Measurements from ENCODE around the gene HIPK3.
"Not testable (repeated sequence)": the region's sequence is repeated elsewhere in the genome, so short reads cannot be mapped to it uniquely, and the experiment has no call there.

HIPK3 gene

DNA sequence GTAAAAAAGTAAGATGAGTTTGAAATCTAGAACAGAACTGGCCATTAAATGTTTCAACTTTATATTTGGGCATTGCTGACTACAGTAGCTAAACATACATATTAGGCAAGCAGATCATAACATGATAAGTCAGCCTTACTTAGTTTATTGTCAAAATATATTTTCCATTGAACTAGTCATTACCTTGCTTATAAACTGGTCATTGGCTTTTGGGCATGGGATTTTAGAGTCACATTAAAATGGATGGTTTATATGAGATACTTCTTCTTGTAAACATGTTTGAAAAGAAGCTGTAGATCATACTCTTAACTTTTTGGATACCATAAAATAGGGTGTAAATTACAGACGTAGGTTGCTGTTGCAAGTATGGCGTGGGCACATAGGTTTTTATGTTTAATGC lies 2.7 kb downstream of the HIPK3 start:
- DNase-seq: no peak

DNA sequence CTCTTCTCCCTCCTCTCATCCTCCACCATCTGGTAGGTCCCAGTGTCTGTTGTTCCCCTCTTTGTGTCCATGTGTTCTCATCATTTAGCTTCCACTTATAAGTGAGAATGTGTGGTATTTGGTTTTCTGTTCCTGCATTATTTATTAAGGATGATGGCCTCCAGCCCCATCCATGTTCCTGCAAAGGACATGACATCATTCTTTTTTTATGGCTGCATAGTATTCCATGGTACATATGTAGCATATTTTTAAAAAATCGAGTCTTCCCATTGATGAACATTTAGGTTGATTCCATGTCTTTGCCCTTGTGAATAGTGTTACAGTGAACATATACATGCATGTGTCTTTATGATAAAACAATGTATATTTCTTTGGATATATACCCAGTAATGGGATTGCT lies 4.2 kb downstream of the HIPK3 start:
- not testable (repeated sequence) for DNase-seq

DNA sequence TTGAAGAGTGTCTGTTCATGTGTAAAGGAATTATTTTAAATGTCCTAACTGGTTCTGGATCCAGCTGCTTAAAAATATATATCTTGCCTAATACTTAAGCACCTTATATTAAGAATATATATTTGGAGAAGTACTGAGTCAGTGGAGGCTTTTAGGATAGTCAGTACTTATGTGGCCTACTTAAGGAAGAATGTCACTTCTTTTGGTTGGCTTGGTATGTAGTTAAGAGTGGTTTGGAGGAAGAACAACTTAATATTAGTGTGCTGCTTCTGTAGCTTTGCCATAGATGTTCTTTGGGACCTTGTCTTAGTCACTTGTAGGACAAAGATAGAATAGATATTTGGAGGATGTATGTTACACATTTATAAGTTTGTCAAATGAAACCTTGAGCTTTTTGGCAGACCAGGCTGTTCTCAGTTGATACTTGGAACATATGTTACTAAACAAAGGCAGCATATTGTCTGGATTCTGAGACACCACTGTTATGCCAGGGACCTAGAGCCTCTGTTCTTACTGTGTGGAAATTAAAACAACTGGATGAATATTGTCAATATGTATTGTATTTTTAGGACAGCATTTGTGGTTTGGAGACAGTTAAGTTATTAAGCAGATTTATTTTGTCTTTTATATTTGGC lies 4.9 kb downstream of the HIPK3 start:
- no peak for DNase-seq

DNA sequence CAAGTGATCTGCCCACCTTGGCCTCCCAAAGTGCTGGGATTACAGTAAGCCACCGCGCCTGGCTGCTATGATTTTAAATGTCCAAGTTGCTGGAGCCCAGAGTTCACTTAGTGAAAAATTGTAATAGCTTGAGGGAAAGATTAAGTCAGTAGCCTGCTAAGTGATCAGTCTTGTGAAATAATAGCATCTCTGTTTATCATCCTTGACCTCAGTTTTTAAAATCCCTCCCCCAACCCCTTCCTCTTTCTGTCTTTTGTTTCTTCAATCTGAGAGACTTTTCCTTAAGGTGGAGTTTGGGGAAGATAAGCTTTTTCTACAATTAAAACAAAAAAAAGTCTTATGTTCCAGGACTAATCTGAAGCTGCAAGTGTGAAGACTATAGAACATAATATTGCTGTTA lies 6.4 kb downstream of the HIPK3 start:
- DNase-seq: no peak

DNA sequence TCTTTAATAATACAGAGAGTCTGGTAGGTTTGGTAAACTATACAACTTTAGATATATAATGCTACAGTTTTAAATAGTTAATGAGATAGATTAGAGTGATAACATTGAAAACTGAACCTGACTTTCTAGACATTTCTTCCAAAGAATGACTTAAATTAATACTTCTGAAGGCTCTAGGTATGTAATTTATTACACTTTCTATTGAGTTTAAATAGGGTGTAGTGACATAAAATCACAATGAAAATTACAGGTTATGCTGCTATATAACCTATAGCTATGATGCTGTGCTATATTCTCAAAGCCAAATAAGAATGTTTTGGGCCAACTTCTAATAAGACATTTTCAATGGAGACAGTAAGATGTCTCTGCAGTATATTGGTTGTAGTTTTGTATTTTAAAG lies 7.7 kb downstream of the HIPK3 start:
- DNase-seq: no peak

DNA sequence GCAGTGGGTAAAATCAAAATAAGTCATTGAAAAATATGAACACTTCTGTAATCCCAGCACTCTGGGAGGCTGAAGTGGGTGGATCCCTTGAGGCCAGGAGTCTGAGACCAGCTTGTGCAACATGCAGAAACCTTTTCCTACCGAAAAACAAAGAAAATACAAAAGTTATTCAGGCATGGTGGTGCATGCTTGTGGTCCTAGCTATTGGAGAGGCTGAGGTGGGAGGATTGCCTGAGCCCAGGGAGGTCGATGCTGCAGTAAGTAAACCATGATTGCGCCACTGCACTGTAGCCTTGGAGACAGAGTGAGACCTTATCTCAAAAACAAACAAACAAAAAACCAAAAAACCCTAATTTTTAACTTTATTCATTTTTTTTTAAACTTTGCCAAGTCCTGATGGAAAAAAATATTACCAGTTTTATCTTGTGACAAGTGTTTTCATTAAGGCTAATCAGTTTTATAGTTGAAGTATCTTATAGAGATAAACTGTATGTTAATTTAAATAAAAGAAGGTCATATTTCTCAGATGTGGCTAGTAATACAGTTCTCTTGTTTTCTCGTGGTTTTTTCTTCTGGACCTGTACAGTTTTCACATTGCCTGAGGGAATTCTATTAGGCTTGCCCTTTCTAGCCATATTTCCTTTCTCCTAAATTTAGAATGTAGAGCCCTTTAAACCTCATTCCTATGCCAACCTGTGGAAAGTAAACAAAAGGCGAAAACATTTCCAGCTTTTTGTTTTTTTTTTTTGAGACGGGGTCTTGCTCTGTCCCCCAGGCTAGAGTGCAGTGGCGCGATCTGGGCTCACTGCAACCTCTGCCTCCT lies 9.4 kb downstream of the HIPK3 start:
- no peak for DNase-seq

DNA sequence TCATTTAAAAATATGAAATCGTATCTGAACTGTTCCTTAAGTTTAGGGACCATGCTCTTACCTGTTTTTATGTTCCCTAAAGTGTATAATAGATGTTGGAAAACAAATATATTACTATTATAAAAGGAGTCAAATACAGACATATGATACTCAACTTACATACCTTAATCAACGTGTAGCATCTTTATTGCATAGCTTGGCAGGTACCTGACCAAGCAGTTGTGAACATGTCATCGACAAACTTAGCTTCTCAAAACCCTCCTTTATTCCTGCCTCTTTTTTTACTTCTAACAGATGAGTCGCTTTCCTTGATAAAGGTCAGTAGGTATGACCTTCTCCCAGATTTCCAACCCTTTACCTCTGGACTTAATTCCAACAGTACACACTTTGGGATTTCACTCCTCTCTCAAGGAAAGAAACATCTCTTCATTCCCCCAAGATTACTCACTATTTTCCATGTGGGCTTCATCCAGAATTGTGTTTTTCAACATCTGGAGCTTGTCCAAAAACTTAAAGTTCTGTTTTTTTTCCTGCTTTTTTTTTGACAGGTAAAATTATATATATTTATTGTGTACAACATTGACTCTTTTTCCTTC lies 11.9 kb downstream of the HIPK3 start:
- no peak for DNase-seq

DNA sequence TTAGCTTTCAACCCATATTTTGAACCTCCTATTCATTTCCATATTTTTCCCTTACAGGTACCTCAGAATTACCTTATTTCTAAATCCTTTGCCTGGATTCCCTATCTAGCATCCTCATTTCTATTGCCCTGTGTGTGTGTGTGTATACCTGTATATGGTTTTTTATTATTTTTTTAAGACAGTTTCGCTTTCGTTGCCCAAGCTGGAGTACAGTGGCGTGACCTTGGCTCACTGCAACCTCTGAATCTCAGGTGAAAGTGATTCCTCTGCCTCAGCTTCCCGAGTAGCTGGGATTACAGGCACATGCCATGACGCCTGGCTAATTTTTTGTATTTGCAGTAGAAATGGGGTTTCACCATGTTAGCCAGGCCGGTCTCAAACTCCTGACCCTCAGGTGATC lies 12.6 kb downstream of the HIPK3 start:
- DNase-seq: no peak

DNA sequence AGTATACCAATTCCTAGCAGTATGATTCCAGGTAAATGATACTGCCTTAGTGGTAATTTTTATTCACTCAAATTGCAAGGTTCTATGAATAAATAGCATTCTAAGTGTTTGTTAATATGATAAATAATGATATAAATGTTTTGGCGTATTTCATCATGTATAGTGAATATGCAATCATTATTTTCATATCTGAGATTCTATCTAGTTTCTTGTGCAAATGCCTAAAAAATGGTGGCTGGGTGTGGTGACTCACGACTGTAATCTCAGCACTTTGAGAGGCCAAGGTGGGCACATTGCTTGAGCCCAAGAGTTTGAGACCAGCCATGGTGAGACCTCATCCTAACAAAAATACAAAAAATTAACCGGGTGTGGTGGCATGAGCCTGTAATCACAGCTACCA lies 13.9 kb downstream of the HIPK3 start:
- DNase-seq: no peak

DNA sequence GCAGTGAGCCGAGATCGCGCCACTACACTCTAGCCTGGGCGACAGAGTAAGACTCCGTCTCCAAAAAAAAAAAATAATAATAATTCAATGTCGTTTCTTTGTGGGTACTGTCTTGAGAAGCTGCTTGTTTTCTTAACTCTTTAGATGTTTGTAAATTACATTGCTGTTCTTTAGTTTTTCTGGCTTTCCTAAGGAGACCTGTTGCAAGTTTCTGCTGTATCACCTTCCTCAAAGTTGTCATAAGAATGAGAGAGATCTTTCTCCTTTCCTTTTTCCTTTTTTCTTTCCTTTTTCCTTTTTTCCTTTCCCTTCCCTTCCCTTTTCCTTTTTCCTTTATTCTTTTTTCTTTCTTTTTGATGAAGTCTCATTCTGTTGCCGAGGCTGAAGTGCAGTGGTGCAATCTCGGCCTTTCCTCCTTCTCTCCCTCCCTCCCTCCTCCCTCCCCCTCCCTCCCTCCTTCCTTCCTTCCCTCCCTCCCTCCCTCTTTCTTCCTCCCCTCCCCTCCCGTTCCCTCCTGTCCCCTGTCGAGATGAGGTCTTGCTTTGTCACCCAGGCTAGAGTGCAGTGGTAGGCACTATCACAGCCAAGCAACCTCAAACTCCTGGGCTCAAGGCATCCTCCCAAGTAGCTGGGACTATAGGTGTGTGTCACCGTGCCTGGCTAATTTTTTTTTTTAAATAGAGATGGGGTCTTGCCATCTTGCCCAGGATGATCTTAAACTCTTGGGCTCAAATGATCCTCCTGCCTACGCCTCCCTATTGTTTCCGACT lies 15.3 kb downstream of the HIPK3 start:
- DNase-seq: no peak

DNA sequence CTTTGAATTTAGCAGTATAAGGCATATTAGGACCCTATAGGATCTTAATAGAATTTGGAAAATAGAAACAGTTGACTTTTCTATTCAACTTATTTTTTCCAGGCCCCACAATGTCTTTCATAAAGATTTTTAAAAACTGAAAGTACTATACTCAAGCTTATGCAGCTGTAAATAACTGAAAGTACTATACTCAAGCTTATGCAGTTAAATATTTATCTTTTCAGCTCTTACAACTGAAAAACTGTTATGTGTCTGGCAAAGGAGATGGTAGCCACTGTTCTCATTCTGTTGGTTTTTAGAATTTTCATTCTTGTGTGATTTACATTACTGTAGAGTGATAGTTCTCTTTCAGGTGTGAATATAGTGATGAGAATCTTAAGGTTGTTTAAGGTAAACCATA lies 16.5 kb downstream of the HIPK3 start:
- no peak for DNase-seq

DNA sequence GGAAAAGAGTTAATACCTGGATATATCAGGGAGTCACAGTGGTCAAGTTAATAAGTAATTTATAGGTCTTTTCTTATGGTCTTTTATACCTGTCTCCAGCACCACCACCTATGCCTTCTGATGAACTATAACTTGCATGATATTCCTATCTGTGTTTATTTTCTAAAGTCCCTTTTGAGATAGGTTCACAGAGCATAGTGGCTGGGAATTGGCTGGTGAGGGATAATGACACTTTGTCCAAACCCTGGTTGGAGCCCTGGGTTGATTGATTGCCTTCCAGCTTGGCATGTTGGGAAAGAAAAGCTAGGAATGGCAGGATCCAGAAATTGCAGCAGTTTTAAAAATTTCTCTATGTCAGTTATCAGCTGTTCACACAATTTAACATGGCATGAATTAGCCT lies 23.2 kb downstream of the HIPK3 start:
- DNase-seq: no peak

DNA sequence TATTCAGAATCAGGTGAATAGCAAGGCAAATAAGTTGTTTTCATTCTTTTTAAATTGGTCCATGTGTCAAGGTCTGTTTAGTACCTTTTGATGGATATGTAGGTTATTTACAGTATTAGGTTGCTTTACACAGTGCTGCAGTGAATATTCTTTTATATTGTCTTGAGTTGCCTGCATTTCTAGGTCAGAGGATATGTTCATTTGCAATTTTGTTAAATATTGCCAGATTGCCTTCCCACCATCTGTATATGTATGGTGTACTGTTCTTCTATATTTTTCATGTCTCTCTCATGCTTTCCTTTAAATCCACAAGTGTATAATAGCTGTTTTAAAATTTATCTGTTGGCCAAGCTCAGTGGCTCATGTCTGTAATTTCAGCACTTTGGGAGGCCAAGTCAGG lies 24.6 kb downstream of the HIPK3 start:
- DNase-seq: no peak

DNA sequence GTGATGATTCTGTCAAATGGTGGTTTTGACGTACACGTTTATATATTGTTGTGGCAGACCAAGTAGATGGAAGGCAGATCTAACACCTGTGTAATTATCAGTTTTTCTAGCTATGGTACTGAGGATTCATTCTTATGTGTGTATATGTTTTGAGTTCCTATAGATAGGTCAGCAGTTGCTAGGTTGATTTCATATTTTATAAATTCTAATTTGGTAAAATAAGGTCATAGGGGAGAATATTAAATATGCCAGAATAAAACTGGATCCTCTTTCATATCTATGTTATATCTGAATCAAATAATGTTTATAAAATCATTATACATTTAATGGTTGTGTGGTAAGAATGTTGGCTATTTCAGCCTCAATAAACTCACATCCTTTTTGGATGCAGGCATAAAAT lies 27.6 kb downstream of the HIPK3 start:
- DNase-seq: no peak

DNA sequence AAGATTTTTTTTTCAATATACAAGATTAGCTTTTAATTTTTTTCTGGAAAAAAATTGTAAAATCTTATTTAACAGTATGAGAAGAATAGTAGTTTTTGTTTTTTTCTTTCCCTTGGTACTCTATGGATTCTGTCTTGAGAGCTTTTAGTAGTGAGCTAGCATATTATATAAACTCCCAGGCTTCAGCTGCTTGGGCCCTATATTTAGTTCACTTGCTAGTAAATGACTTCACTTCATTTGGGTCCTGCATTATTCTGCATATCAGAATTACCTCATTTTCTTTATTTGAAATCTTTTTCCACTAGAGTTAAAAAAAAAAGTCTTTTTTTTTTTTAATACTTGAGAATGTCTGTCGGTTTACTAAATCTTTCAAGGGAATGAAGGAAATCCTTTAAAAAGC lies 33.1 kb downstream of the HIPK3 start:
- no peak for DNase-seq

DNA sequence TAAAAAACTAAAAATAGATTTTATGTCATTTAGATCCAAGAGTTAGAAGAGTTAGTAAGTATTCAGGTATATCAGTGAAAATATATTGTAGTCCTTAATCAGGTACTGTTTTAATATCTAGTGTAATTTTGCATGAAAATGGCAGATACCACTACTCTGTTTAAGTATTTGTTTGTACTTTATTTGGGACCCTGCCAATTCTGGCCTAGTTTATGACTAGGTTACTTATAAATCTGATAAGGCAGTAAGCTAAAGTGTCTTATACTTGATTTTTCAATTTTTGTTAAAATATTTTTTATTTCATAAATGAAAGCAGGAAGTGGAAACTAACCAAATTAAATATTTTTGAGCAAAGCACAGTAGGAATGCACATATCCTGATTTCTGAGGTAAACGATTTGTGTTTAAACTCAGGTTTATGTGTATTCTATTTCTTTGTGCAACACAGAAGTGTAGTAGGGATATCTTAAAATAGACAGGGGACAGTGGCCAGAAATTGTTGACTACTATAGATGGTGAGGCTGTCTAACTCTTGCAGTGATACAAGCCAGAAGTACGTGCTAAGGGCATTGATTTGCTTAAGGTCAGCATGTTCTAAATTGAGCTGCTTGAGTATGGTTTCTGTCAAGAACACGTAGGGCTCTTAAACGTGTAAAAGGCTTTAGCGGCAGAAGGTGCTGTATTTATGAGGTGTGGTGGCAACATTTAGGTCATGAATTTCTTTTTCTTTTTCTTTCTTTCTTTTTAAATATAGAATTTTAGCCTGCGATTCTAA lies 34.0 kb downstream of the HIPK3 start:
- DNase-seq: no peak

DNA sequence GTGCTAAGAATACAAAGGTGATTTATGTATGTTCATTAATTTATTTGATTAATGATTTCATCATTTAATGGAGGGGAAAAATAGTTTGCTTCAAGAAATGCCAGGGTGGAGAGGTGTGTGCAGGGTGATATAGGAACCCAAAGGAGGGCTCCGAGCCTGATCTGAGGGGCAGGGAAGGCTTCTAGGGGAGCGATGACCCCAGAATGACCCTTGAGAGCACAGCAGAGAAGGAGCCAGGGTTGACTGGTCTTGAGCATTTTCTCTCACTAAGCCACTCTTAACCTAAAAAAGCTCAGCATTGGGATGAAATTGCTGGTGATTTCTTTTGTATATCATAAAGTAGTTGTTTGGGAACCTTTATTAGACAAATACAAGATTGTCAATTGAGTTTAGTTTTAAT lies 35.1 kb downstream of the HIPK3 start:
- DNase-seq: no peak

DNA sequence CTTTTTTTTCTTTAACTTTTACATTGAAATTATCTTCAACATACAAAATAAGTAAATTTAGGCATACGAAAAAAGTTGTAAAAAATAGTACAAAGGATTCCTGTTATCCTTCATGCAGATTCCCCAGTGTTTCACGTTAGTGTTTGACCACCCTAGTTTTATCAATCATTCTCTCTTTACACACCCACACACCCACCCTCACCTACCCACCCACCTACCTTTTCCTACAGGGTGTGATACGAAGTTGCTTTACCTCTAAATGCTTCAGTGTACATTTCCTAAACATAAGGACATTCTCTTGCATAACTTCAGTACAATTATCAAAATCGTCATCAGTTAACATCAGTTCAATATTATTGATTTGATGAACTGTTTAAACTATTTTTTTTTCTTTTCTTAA lies 37.0 kb downstream of the HIPK3 start:
- no peak for DNase-seq

DNA sequence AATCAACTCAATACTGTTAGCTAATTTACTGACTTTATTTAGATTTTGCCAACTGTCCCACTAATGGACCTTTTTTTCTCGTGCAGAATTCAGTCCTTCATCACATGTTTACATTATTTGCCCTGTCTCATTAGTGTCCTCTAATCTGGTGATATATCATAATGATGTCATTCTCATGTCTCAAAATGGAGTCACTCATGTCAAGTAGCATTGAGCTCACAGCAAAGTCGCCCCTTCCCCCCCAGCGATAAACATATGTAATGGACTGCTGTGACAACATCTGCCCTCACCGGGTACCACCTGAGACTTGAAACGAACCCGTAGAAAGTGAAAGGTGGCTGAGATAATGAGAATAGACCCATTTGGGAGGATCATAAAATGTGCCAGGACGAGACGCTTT lies 37.6 kb downstream of the HIPK3 start:
- DNase-seq: no peak

DNA sequence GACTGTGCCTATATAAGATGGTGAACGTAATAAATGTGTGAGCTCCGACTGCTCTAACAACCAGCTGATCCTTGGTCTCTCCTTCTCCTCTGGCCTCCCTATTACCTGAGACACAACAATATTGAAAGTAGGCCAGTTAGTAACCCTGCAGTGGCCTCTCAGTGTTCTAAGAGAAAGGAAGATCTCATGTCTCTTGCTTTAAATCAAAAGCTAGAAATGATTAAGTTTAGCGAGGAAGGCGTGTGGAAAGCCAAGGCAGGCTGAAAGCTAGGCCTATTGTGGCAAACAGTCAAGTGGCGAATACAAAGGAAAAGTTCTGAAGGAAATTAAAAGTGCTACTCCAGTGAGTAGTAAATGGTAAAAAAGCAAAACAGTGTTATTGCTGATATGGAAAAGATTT lies 39.5 kb downstream of the HIPK3 start:
- no peak for DNase-seq

DNA sequence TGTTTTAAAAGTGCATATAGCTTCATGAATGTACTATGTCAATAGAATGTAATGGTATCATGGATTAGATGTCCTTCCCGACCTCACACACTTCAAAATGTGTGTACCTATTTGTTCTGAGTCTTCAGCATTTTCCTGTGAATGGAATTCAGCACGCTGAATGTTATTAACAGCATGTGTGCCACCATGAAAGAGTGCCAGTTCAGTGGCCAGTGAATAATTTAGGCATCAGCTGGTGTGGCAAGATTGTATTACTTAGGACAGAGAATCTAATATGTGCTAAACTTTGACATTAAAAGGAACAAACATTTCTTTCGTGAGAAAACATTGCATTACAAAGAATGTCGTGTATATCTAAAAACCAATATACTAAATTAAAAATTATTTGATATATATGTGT lies 46.4 kb downstream of the HIPK3 start:
- DNase-seq: no peak

DNA sequence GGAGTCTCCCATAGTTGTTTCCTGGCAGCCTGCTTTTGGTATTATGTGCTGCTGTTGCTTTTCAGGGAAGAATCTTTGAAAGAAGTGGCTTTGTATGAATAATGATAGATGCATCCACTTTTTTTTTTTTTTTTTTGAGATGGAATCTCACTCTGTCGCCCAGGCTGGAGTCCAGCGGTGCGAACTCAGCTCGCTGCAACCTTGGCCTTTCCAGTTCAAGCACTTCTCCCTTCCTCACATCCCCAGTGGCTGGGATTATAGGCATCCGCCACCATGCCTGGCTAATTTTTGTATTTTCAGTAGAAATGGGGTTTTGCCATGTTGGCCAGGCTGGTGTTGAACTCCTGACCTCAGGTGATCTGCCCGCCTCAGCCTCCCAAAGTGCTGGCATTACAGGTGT lies 49.6 kb downstream of the HIPK3 start:
- DNase-seq: not testable (repeated sequence)

DNA sequence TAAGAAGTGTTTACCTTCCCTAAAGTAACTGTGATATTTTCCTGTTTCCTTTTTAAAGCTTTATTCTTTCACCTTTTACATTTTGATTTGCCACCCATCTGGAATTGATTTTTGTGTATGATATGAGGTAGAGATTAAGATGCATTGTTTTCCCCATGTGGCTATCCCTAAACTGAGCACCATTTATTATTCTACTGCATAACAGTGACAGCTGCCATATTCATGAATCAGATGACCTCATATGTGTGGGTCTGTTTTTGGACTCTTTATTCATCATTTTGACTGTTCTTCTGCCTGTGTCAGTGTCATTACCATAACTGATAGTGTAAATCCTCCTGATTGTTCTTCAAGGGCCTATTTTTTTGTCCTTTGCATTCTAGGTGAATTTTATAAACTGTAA lies 50.8 kb downstream of the HIPK3 start:
- no peak for DNase-seq
